Esophagus muscularis mucosa (tissue), 4 donors: ENCODE measurements around the gene TFE3. TPM values are rescaled to one million over a fixed set of nuclear protein-coding genes. Genes with fewer than 3 reads are reported as not detected.

Experiments used
- DNase-seq: peaks from one replicate; pipeline ENCODE4 v3.0.0-alpha.2; 2017; ENCODE audit errors: extremely low spot score
- H3K27ac ChIP-seq, 4 donors: fragments of 200-600 bp; sonication (generic); replicated peaks in 1 of 4; 1 replicate in 3 of 4; 2 replicates in 1 of 4; pipeline ENCODE4 v1.5.1; 2016 to 2019; ENCODE audit warnings: mild to moderate bottlenecking in 1 of 4
- H3K27me3 ChIP-seq, 4 donors: fragments of 200-600 bp; sonication (generic); one replicate each; pipeline versions ENCODE4 v1.5.1 to v1.6.0; 2016 to 2019
- H3K36me3 ChIP-seq, 4 donors: fragments of 200-600 bp; sonication (generic); one replicate each; pipeline ENCODE4 v1.5.1; 2016 to 2019
- H3K4me1 ChIP-seq, 4 donors: fragments of 200-600 bp; sonication (generic); one replicate each; pipeline ENCODE4 v1.5.1; 2016 to 2019
- H3K4me3 ChIP-seq, 4 donors: fragments of 200-600 bp; sonication (generic); 1 replicate in 2 of 4; 2 replicates in 2 of 4; pipeline ENCODE4 v1.5.1; 2016 to 2019; ENCODE audit warnings: mild to moderate bottlenecking in 4 of 4, moderate library complexity in 1 of 4
- H3K9me3 ChIP-seq, 4 donors: fragments of 200-600 bp; sonication (generic); 1 replicate in 3 of 4; 2 replicates in 1 of 4; pipeline ENCODE4 v1.5.1; 2016 to 2019
- EP300 ChIP-seq: sonication (generic); formaldehyde crosslinking; IDR thresholded peaks from one replicate; pipeline ENCODE4 v1.6.1; 2017; ENCODE audit warnings: antibody characterized with exemption
- POLR2A ChIP-seq: fragments of 450-650 bp; IDR thresholded peaks from one replicate; pipeline ENCODE4 v1.6.1; 2017; ENCODE audit warnings: antibody characterized with exemption, moderate library complexity, mild to moderate bottlenecking, low read depth
- POLR2AphosphoS5 ChIP-seq, 2 donors: sonication (generic); formaldehyde crosslinking; IDR thresholded peaks; one replicate each; pipeline ENCODE4 v1.6.1; 2017; ENCODE audit warnings: antibody characterized with exemption in 2 of 2
- WGBS: methylation state at CpG from one replicate; pipeline ENCODE4 v1.1.5; 2018; 5-methylcytosine and 5-hydroxymethylcytosine counted together
- intact Hi-C: fragments of 100-400 bp; cut with DNase I; formaldehyde crosslinking; loops from one replicate; pipeline ENCODE4 v1.15.1; 2023
- total RNA-seq, 4 donors: library from RNA; depleted of rRNA; stranded (reverse); fragments of >200 nt; gene quantifications; one replicate each; pipeline versions ENCODE4 v1.1.0 to v1.2.1, GENCODE V29; 2016
- TF ChIP-seq, protein P1 (sequence below), 3 experiments: fragments of 200-600 bp in 2 of 3; fragments of 450-650 bp in 1 of 3; sonication (generic) in 2 of 3; IDR thresholded peaks; one replicate each; pipeline ENCODE4 v1.5.1; 2017 to 2019; ENCODE audit warnings: antibody characterized with exemption in 3 of 3, mild to moderate bottlenecking in 2 of 3, moderate library complexity in 1 of 3

TFE3 gene, protein sequence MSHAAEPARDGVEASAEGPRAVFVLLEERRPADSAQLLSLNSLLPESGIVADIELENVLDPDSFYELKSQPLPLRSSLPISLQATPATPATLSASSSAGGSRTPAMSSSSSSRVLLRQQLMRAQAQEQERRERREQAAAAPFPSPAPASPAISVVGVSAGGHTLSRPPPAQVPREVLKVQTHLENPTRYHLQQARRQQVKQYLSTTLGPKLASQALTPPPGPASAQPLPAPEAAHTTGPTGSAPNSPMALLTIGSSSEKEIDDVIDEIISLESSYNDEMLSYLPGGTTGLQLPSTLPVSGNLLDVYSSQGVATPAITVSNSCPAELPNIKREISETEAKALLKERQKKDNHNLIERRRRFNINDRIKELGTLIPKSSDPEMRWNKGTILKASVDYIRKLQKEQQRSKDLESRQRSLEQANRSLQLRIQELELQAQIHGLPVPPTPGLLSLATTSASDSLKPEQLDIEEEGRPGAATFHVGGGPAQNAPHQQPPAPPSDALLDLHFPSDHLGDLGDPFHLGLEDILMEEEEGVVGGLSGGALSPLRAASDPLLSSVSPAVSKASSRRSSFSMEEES
- total RNA-seq, result 100 to 1,000 TPM in 3 of 4 donors, 10 to 100 TPM in 1; 99.9 to 181 (median 150) TPM

- Histone ChIP-seq H3K9me3 (no peaks in the 10 kb centered on the region), H3K36me3 (peaks cover 6 to 12% (median 11%) of the 10 kb centered on the region in 4 donors), H3K4me3 (peak within 1 kb of the TSS; percentile 63 to 90 (median 84)), H3K27ac (peak within 1 kb of the TSS; percentile 94 to 99 (median 98)), H3K4me1 (peaks cover 13 to 35% (median 28%) of the 10 kb centered on the region in 4 donors), H3K27me3 (no peaks in the 10 kb centered on the region)
- intact Hi-C loops, result no loop called here
- peak; percentile 99 for DNase-seq
- 31% methylated on average over 44 of the region's 67 CpGs for WGBS
- no peak for TF ChIP-seq EP300
- peak; percentile 91 to 95 for TF ChIP-seq POLR2AphosphoS5 (IDR thresholded peaks at IDR 0.05)
- TF ChIP-seq, protein P1, sequence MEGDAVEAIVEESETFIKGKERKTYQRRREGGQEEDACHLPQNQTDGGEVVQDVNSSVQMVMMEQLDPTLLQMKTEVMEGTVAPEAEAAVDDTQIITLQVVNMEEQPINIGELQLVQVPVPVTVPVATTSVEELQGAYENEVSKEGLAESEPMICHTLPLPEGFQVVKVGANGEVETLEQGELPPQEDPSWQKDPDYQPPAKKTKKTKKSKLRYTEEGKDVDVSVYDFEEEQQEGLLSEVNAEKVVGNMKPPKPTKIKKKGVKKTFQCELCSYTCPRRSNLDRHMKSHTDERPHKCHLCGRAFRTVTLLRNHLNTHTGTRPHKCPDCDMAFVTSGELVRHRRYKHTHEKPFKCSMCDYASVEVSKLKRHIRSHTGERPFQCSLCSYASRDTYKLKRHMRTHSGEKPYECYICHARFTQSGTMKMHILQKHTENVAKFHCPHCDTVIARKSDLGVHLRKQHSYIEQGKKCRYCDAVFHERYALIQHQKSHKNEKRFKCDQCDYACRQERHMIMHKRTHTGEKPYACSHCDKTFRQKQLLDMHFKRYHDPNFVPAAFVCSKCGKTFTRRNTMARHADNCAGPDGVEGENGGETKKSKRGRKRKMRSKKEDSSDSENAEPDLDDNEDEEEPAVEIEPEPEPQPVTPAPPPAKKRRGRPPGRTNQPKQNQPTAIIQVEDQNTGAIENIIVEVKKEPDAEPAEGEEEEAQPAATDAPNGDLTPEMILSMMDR (IDR thresholded peaks at IDR 0.05), result peak; percentile 57 to 77 (median 60)
- peak; percentile 71 for TF ChIP-seq POLR2A
These were observed at the start of gene TFE3 for GRCh38 chrX:49043220-49043986. TFE3 (minus strand) TSS chrX:49043357; CDS start chrX:49043226, 131 bp downstream.

DNA sequence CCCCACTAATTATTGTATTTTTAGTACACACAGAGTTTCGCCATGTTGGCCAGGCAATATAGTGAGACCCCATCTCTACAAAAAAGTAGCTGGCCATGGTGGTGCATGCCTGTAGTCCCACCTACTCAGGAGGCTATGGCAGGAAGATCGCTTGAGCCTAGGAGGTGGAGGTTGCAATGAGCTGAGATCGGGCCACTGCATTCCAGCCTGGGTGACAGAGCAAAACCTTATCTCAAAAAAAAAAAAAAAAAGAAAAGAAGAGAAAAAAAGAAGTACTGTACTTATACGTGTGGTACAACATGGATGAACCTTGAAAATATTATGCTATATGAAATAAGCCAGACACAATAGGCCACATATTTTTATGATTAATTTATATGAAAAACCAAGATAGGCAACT is 46.4 kb upstream of the TFE3 start:
- H3K9me3 ChIP-seq, result no peaks in the 10 kb centered on the region
- TF ChIP-seq EP300 (no peak), POLR2AphosphoS5 (IDR thresholded peaks at IDR 0.05) (no peak), POLR2A (no peak)
- TF ChIP-seq, protein P1 (IDR thresholded peaks at IDR 0.05), result no peak
- intact Hi-C loops, result no loop called here
- H3K36me3 ChIP-seq, result no peaks in the 10 kb centered on the region
- no peaks in the 10 kb centered on the region for H3K27me3 ChIP-seq
- no peak overlapping the region for H3K27ac ChIP-seq
- 76% methylated on average over 4 of the region's 4 CpGs for WGBS
- H3K4me3 ChIP-seq, result no peak overlapping the region
- H3K4me1 ChIP-seq, result no peaks in the 10 kb centered on the region
- no peak for DNase-seq

- intact Hi-C loops, result no loop called here
- DNase-seq, result no peak
- 83% methylated on average over 4 of the region's 4 CpGs for WGBS
- H3K27ac ChIP-seq, result no peak overlapping the region
- H3K36me3 ChIP-seq, result peaks cover 5 to 8% (median 7%) of the 10 kb centered on the region in 4 donors
- no peaks in the 10 kb centered on the region for H3K27me3 ChIP-seq
- H3K4me3 ChIP-seq, result no peak overlapping the region
- peaks cover 0 to 16% (median 12%) of the 10 kb centered on the region in 4 donors for H3K4me1 ChIP-seq
- TF ChIP-seq, protein P1 (IDR thresholded peaks at IDR 0.05), result no peak
- TF ChIP-seq EP300, result no peak
- TF ChIP-seq POLR2A, result no peak
- TF ChIP-seq POLR2AphosphoS5 (IDR thresholded peaks at IDR 0.05), result no peak
- H3K9me3 ChIP-seq, result no peaks in the 10 kb centered on the region
These were observed 39.2 kb upstream of the TFE3 start for GRCh38 chrX:49082271-49082871.

DNA sequence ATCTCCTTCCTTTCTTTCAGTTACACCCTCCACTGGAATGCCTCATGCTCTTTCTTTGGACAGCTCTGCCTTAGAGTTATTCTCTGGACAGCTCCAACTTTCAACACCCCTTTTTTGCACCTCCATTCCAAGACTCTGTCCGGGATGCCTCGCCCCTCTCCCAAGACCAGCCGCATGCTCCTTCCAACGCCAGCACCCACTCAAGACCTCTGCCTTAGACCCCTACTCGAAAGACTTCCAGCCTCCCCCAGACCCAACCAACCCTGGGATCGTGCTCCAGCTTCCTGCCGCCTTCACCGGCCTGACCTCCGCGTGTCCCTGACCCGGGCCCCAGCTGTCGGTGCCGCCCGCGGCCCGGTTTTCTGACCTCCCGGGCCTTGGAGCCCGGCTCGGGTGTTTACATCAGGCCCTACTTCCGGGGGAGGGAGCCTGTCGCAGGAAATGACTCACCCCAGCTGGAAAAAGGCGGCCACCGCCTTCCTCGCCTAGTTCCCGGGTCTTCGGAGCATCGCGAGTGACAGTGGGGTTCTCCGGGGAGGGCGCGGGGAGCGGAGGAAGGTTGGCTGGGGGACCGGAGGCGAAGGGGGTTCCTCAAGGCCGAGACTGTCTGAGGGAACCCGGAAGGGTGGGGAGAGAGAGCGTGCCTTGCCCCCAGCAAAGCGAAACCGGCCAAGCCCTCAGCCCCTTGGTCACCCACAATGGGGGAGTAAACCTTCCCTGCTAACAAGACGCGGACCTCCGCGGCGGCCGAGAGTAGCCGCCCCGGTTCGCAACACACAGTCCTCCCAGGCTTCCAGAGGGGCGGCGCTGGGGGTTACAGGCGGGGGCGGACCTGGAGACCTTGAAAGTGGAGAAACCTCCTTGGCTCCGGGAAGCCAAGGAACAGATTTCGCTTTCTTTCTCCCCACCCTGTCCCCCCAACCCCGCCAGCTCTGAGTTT is 36.6 kb upstream of the TFE3 start, which contains the start of gene WDR45:
Gene WDR45, minus strand, starts transcription at position 399 of the 940 bp plus-strand sequence. CDS start 1,792 bp downstream, outside the sequence.
- TF ChIP-seq POLR2A, result peak; percentile 40
- no peak for TF ChIP-seq EP300
- TF ChIP-seq, protein P1 (IDR thresholded peaks at IDR 0.05), result no peak
- TF ChIP-seq POLR2AphosphoS5 (IDR thresholded peaks at IDR 0.05), result peak; percentile 83 to 90
- peak; percentile 92 for DNase-seq
- Histone ChIP-seq H3K4me1 (peaks cover 0 to 17% (median 12%) of the 10 kb centered on the region in 4 donors), H3K9me3 (no peaks in the 10 kb centered on the region), H3K4me3 (peak within 1 kb of the TSS; percentile 56 to 76 (median 68)), H3K36me3 (peaks cover 6 to 31% (median 29%) of the 10 kb centered on the region in 4 donors), H3K27ac (peak within 1 kb of the TSS; percentile 89 to 93 (median 90)), H3K27me3 (no peaks in the 10 kb centered on the region)
- 31% methylated on average over 36 of the region's 55 CpGs for WGBS
- intact Hi-C loops, result no loop called here
